OCI-LY1 (cell line): ENCODE data around the gene KSR1.

ENCODE experiments used
- EZH2 ChIP-seq: fragments of 200-600 bp; sonication (generic), shearing (Covaris generic); IDR thresholded peaks from 2 replicates; pipeline ENCODE4 v1.8.0; 2017; ENCODE audit warnings: borderline replicate concordance, mixed run types, mild to moderate bottlenecking, antibody characterized with exemption, low read length, moderate library complexity, mixed read lengths
- TF ChIP-seq, protein P1 (sequence below): fragments of 200-600 bp; sonication (generic), shearing (Covaris generic); IDR thresholded peaks from 2 replicates; pipeline ENCODE4 v1.5.1; 2017; ENCODE audit warnings: mild to moderate bottlenecking, antibody characterized with exemption, low read length, moderate library complexity, mixed read lengths

DNA sequence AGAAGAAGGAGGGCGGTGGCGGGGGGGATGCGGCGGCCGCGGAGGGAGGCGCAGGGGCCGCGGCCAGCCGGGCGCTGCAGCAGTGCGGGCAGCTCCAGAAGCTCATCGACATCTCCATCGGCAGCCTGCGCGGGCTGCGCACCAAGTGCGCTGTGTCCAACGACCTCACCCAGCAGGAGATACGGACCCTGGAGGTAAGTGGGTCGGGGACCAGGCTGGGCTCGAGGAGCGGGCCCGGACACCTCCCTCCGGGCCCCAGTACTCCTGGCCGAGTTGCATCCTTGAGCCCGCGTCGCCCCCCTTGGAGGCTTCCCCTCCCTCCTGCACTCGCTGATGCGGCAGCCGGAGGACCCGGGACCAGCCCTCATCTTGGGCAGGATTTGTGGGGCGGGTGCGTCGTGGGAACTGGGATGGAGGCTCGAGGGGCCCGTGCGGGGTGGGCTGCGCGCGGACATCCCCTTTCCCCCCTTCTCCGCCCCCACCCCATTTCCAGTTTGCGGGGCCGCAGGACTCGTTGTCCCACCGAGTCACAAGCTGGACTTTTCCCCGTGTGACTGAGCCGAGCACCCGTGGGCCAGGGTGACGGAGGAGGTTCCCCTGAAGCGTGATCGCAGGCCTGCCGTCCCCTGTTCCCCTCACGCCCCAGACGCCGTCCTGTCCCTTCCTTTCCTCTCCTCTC lies 572 bp downstream of the KSR1 start:
- TF ChIP-seq, protein P1, sequence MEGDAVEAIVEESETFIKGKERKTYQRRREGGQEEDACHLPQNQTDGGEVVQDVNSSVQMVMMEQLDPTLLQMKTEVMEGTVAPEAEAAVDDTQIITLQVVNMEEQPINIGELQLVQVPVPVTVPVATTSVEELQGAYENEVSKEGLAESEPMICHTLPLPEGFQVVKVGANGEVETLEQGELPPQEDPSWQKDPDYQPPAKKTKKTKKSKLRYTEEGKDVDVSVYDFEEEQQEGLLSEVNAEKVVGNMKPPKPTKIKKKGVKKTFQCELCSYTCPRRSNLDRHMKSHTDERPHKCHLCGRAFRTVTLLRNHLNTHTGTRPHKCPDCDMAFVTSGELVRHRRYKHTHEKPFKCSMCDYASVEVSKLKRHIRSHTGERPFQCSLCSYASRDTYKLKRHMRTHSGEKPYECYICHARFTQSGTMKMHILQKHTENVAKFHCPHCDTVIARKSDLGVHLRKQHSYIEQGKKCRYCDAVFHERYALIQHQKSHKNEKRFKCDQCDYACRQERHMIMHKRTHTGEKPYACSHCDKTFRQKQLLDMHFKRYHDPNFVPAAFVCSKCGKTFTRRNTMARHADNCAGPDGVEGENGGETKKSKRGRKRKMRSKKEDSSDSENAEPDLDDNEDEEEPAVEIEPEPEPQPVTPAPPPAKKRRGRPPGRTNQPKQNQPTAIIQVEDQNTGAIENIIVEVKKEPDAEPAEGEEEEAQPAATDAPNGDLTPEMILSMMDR, result no peak
- TF ChIP-seq EZH2, result no peak
